CD4-positive, alpha-beta T cell treated with Interleukin-17A for 4 hours (primary cell): ENCODE data around the gene PYY.

Source experiments
- DNase-seq: peaks from one replicate; pipeline ENCODE4 v3.0.0-alpha.2; 2020; ENCODE audit warnings: mixed read lengths

The PYY gene

GRCh38 chr17:43912635-43913304, 41.0 kb downstream of the PYY start:
- no peak for DNase-seq

- DNase-seq, result no peak
Observed at GRCh38 chr17:43911904-43912303, 41.8 kb downstream of the PYY start.

- DNase-seq, result no peak
Observed at GRCh38 chr17:43909537-43910231, 44.1 kb downstream of the PYY start.

GRCh38 chr17:43907998-43908721, 45.6 kb downstream of the PYY start:
- DNase-seq, result peak; percentile 74

- DNase-seq, result peak; percentile 70
Observed at GRCh38 chr17:43907425-43907981, 46.2 kb downstream of the PYY start, which contains the start of gene MPP2. Gene MPP2 (minus strand): TSS chr17:43907536. CDS start chr17:43904460, 3,076 bp downstream.

GRCh38 chr17:43906951-43907424, 46.8 kb downstream of the PYY start:
- DNase-seq, result peak; percentile 33

- DNase-seq, result peak; percentile 63
Observed at GRCh38 chr17:43905985-43906852, 47.5 kb downstream of the PYY start.

- DNase-seq, result no peak
Observed at GRCh38 chr17:43905400-43905984, 48.2 kb downstream of the PYY start.
